Liver (tissue), 9 donors: ENCODE results near the gene WDR27. TPM values are rescaled to one million over a fixed set of nuclear protein-coding genes. Genes with fewer than 3 reads are reported as not detected.

ENCODE experiments used
- DNase-seq: peaks from one replicate; pipeline ENCODE4 v3.0.0-alpha.2; 2017; ENCODE audit warnings: low spot score
- H3K27ac ChIP-seq, 2 donors: one replicate each; pipeline ENCODE4 v1.7.0; 2013; ENCODE audit warnings: inconsistent platforms in 2 of 2, low read length in 2 of 2, control low read depth in 1 of 2, low read depth in 1 of 2, mild to moderate bottlenecking in 1 of 2
- H3K27me3 ChIP-seq, 4 donors: one replicate each; pipeline versions ENCODE4 v1.6.1 to v1.7.0; 2013; ENCODE audit warnings: low read length in 3 of 4, inconsistent platforms in 1 of 4, mild to moderate bottlenecking in 1 of 4, moderate library complexity in 1 of 4; ENCODE audit not compliant: control insufficient read depth in 4 of 4, insufficient read depth in 4 of 4
- H3K36me3 ChIP-seq, 4 donors: one replicate each; pipeline versions ENCODE4 v1.6.1 to v1.7.0; 2013; ENCODE audit warnings: low read length in 3 of 4, mild to moderate bottlenecking in 3 of 4, low read depth in 1 of 4, moderate library complexity in 1 of 4; ENCODE audit not compliant: control insufficient read depth in 4 of 4, insufficient read depth in 3 of 4
- H3K4me1 ChIP-seq, 4 donors: one replicate each; pipeline versions ENCODE4 v1.6.1 to v1.7.0; 2013; ENCODE audit warnings: low read length in 3 of 4, mild to moderate bottlenecking in 3 of 4, moderate library complexity in 1 of 4; ENCODE audit not compliant: control insufficient read depth in 4 of 4, insufficient read depth in 4 of 4
- H3K4me3 ChIP-seq, 3 donors: one replicate each; pipeline versions ENCODE4 v1.6.1 to v1.7.0; 2013; ENCODE audit warnings: low read length in 3 of 3, control low read depth in 1 of 3, low read depth in 1 of 3, mild to moderate bottlenecking in 1 of 3
- H3K9ac ChIP-seq, 2 donors: one replicate each; pipeline ENCODE4 v1.7.0; 2013; ENCODE audit warnings: low read length in 2 of 2, mild to moderate bottlenecking in 2 of 2, moderate library complexity in 2 of 2, control low read depth in 1 of 2, low read depth in 1 of 2
- H3K9me3 ChIP-seq, 4 donors: one replicate each; pipeline versions ENCODE4 v1.6.1 to v1.7.0; 2013; ENCODE audit warnings: low read length in 3 of 4; ENCODE audit not compliant: control insufficient read depth in 4 of 4
- FOXA1 ChIP-seq: IDR thresholded peaks from 2 replicates; pipeline ENCODE4 v1.6.1; 2016; ENCODE audit warnings: antibody characterized with exemption
- FOXA2 ChIP-seq: IDR thresholded peaks from 2 replicates; pipeline ENCODE4 v1.6.1; 2016; ENCODE audit warnings: antibody characterized with exemption
- GABPA ChIP-seq, 2 donors: IDR thresholded peaks in 1 of 2; conservative IDR thresholded peaks in 1 of 2; 2 replicates each; pipeline ENCODE4 v1.6.1; 2016; ENCODE audit warnings: antibody characterized with exemption in 2 of 2, mild to moderate bottlenecking in 1 of 2, moderate library complexity in 1 of 2
- HNF4A ChIP-seq, 2 donors: conservative IDR thresholded peaks; 2 replicates each; pipeline ENCODE4 v1.6.1; 2016; ENCODE audit warnings: antibody characterized with exemption in 2 of 2, mild to moderate bottlenecking in 2 of 2
- JUND ChIP-seq, 2 donors: IDR thresholded peaks; 2 replicates each; pipeline ENCODE4 v1.6.1; 2016; ENCODE audit warnings: antibody characterized with exemption in 2 of 2
- NR2F2 ChIP-seq: IDR thresholded peaks from 2 replicates; pipeline ENCODE4 v1.6.1; 2016; ENCODE audit warnings: antibody characterized with exemption
- RAD21 ChIP-seq, 2 donors: IDR thresholded peaks; 2 replicates each; pipeline ENCODE4 v1.6.1; 2016; ENCODE audit warnings: antibody characterized with exemption in 2 of 2, mild to moderate bottlenecking in 2 of 2
- RXRA ChIP-seq, 2 donors: IDR thresholded peaks; 2 replicates each; pipeline ENCODE4 v1.6.1; 2017 to 2018; ENCODE audit warnings: antibody characterized with exemption in 2 of 2, mild to moderate bottlenecking in 1 of 2
- SP1 ChIP-seq: IDR thresholded peaks from 2 replicates; pipeline ENCODE4 v1.6.1; 2018; ENCODE audit warnings: antibody characterized with exemption, mild to moderate bottlenecking
- TAF1 ChIP-seq: conservative IDR thresholded peaks from 2 replicates; pipeline ENCODE4 v1.6.1; 2016; ENCODE audit warnings: antibody characterized with exemption, mild to moderate bottlenecking
- WGBS: extraction: QIAGEN DNeasy Blood & Tissue Kit; methylation state at CpG from one replicate; pipeline ENCODE4 v1.1.7; 2013; 5-methylcytosine and 5-hydroxymethylcytosine counted together
- polyA plus RNA-seq, 2 donors: library from polyadenylated mRNA; stranded (reverse) in 1 of 2; unstranded in 1 of 2; fragments of 200-250 nt in 1 of 2; fragments of >200 nt in 1 of 2; fragmentation: Nextera tagmentation in 1 of 2; extraction: Ambion mirVana in 1 of 2; gene quantifications; one replicate each; pipeline versions ENCODE4 v1.2.1 to v1.2.3, GENCODE V29; 2013 to 2015
- total RNA-seq, 2 donors: library from RNA; depleted of rRNA; stranded (reverse); fragments of >200 nt; gene quantifications; one replicate each; pipeline ENCODE4 v1.2.3, GENCODE V29; 2014
- TF ChIP-seq, protein P1 (sequence below): IDR thresholded peaks from 2 replicates; pipeline ENCODE4 v1.6.1; 2016; ENCODE audit warnings: antibody characterized with exemption, mild to moderate bottlenecking
- TF ChIP-seq, protein P2 (sequence below): fragments of 150-350 bp; IDR thresholded peaks from 2 replicates; pipeline ENCODE4 v1.5.1; 2017; ENCODE audit warnings: improper control_type of control experiment, low read depth, low read length; ENCODE audit not compliant: missing input control
- TF ChIP-seq, protein P3 (sequence below): IDR thresholded peaks from 2 replicates; pipeline ENCODE4 v1.6.1; 2016; ENCODE audit warnings: antibody characterized with exemption
- donor health status: healthy.
- donor health status: healthy.
- donor health status: healthy.
- donor health status: healthy.
- donor health status: healthy.

The WDR27 gene
- total and polyA plus RNA-seq, 4 donors = 3.7 to 20.1 (median 7.7) TPM

DNA sequence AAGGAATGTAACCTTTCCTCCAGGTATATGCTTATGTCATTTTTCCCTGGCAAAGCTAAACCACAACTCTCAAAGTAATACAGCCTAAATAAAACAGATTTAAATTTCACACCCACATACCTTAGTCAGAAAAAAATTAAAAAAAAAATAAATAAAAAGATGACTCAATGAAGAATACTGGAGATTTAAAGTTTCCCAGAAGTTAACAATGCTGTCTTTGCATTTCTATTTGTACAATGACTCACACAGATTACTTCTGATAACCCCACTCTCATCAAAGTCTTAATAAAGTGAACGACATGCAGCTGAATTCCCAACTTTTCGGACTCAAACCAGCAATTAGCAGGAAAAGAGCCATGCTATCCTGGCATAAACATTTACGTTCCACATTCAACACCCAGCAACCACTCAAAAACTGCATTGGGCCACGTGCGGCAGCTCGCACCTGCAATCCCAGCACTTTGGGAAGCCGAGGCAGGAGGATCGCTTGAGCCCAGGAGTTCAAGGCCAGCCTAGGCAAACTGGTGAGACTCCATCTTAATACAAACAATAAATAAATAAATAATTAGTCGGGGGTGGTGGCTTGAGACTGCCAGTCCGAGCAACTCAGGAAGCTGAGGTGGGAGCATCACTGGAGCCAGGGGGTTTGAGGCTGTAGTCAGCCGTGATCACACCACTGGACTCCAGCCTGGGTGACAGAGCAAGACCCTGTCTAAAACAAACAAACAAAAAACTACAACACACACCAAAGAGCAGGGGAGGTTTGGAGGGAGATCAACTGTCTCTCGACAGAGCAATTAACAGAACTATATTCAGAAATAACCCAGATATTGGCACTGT, 130.5 kb downstream of the WDR27 start:
- Histone ChIP-seq H3K4me3 (no peak overlapping the region), H3K27me3 (no peaks in the 10 kb centered on the region), H3K36me3 (peaks cover 0 to 4% (median under 1%) of the 10 kb centered on the region in 4 donors), H3K9ac (no peak overlapping the region), H3K9me3 (no peaks in the 10 kb centered on the region), H3K4me1 (no peaks in the 10 kb centered on the region), H3K27ac (no peak overlapping the region)
- WGBS = 86% methylated on average over 12 of the region's 12 CpGs
- no peak for DNase-seq
- no peak for TF ChIP-seq SP1
- no peak for TF ChIP-seq FOXA1
- TF ChIP-seq HNF4A (conservative IDR thresholded peaks at IDR 0.05) = no peak
- TF ChIP-seq TAF1 = no peak
- TF ChIP-seq GABPA (IDR thresholded peaks at IDR 0.05 in 1 of 2, conservative IDR thresholded peaks at IDR 0.05 in 1 of 2) = no peak

DNA sequence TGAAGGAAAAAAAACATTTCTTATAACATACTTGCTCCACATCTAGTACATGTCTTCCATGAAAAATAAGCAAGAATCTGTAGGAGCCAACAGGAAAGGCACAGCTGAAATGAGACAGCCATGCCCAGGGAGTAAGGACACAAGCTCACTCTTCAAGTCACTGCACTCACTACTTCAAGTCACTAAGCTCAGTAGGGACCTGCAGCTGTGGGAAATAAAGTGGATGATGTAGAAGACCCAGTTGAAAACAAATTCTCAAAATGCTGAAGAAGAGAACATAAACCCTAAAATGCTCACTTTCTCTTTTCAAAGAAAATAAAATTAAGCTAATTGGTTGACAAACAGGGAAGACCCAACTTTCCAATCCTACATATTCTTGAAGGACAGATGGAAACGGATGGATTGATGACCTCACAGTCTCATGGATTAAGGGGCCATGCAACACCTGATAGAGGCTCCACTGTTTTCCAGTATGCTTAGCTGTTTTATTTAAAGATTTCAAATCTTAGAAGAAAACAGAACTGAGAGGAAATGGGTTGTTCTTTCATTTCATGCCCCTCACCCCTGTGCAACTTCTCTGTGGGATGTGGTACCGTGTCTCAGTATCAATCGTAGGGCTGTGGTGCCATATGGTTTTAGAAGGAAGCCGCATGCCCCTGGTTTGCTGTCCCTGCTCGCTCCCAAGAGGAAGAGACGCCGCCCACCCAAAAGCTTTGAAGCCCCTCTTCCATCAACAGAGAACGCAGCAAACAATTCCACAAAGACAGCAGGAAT, 133.3 kb downstream of the WDR27 start:
- Histone ChIP-seq H3K27ac (no peak overlapping the region), H3K4me3 (no peak overlapping the region), H3K4me1 (peaks cover 0 to 4% (median 0%) of the 10 kb centered on the region in 4 donors), H3K9me3 (no peaks in the 10 kb centered on the region), H3K27me3 (no peaks in the 10 kb centered on the region), H3K36me3 (peaks cover 0 to 4% (median under 1%) of the 10 kb centered on the region in 4 donors), H3K9ac (no peak overlapping the region)
- DNase-seq = no peak
- 93% methylated on average over 8 of the region's 8 CpGs for WGBS
- no peak for TF ChIP-seq FOXA1
- TF ChIP-seq RXRA (IDR thresholded peaks at IDR 0.05) = no peak
- no peak for TF ChIP-seq FOXA2
- no peak for TF ChIP-seq JUND (IDR thresholded peaks at IDR 0.05)
- no peak for TF ChIP-seq HNF4A (conservative IDR thresholded peaks at IDR 0.05)
- no peak for TF ChIP-seq NR2F2
- TF ChIP-seq TAF1 = no peak
- TF ChIP-seq, protein P1, sequence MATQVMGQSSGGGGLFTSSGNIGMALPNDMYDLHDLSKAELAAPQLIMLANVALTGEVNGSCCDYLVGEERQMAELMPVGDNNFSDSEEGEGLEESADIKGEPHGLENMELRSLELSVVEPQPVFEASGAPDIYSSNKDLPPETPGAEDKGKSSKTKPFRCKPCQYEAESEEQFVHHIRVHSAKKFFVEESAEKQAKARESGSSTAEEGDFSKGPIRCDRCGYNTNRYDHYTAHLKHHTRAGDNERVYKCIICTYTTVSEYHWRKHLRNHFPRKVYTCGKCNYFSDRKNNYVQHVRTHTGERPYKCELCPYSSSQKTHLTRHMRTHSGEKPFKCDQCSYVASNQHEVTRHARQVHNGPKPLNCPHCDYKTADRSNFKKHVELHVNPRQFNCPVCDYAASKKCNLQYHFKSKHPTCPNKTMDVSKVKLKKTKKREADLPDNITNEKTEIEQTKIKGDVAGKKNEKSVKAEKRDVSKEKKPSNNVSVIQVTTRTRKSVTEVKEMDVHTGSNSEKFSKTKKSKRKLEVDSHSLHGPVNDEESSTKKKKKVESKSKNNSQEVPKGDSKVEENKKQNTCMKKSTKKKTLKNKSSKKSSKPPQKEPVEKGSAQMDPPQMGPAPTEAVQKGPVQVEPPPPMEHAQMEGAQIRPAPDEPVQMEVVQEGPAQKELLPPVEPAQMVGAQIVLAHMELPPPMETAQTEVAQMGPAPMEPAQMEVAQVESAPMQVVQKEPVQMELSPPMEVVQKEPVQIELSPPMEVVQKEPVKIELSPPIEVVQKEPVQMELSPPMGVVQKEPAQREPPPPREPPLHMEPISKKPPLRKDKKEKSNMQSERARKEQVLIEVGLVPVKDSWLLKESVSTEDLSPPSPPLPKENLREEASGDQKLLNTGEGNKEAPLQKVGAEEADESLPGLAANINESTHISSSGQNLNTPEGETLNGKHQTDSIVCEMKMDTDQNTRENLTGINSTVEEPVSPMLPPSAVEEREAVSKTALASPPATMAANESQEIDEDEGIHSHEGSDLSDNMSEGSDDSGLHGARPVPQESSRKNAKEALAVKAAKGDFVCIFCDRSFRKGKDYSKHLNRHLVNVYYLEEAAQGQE = no peak
- TF ChIP-seq, protein P2, sequence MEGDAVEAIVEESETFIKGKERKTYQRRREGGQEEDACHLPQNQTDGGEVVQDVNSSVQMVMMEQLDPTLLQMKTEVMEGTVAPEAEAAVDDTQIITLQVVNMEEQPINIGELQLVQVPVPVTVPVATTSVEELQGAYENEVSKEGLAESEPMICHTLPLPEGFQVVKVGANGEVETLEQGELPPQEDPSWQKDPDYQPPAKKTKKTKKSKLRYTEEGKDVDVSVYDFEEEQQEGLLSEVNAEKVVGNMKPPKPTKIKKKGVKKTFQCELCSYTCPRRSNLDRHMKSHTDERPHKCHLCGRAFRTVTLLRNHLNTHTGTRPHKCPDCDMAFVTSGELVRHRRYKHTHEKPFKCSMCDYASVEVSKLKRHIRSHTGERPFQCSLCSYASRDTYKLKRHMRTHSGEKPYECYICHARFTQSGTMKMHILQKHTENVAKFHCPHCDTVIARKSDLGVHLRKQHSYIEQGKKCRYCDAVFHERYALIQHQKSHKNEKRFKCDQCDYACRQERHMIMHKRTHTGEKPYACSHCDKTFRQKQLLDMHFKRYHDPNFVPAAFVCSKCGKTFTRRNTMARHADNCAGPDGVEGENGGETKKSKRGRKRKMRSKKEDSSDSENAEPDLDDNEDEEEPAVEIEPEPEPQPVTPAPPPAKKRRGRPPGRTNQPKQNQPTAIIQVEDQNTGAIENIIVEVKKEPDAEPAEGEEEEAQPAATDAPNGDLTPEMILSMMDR = no peak
- no peak for TF ChIP-seq SP1
- TF ChIP-seq, protein P3, sequence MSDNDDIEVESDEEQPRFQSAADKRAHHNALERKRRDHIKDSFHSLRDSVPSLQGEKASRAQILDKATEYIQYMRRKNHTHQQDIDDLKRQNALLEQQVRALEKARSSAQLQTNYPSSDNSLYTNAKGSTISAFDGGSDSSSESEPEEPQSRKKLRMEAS = no peak
- TF ChIP-seq RAD21 (IDR thresholded peaks at IDR 0.05) = no peak
